Neural cell (in vitro differentiated cells): ENCODE measurements around the gene SH3BP5L. TPM values are rescaled to one million over a fixed set of nuclear protein-coding genes. Genes with fewer than 3 reads are reported as not detected.

Source experiments
- H2AFZ ChIP-seq: fragments of 200-600, 300-800 bp; sonication (generic), shearing (Covaris generic); 2 replicates; pipeline ENCODE4 v1.6.0; 2014; ENCODE audit warnings: low read depth, mild to moderate bottlenecking, antibody characterized with exemption, low read length, moderate library complexity
- H3F3A ChIP-seq: fragments of 200-600 bp; shearing (Covaris generic); 2 replicates; pipeline ENCODE4 v1.6.1; 2016; ENCODE audit warnings: mild to moderate bottlenecking, moderate library complexity, mixed read lengths, antibody characterized with exemption, low read length; ENCODE audit not compliant: insufficient read depth, poor library complexity, severe bottlenecking
- H3K27ac ChIP-seq: fragments of 200-600, 300-800 bp; sonication (generic), shearing (Covaris generic); 2 replicates; pipeline ENCODE4 v1.5.1; 2014; ENCODE audit warnings: mild to moderate bottlenecking, low read length, moderate library complexity
- H3K27me3 ChIP-seq: fragments of 300-800, 200-600 bp; sonication (generic), shearing (Covaris generic); 2 replicates; pipeline ENCODE4 v1.6.0; 2014; ENCODE audit warnings: mild to moderate bottlenecking, low read depth, low read length, moderate library complexity; ENCODE audit not compliant: insufficient read depth
- H3K36me3 ChIP-seq: fragments of 300-800, 200-600 bp; sonication (generic), shearing (Covaris generic); 2 replicates; pipeline ENCODE4 v1.5.1; 2014; ENCODE audit warnings: mild to moderate bottlenecking, antibody characterized with exemption, low read length, moderate library complexity; ENCODE audit not compliant: insufficient read depth
- H3K4me2 ChIP-seq: fragments of 300-800, 200-600 bp; sonication (generic), shearing (Covaris generic); 2 replicates; pipeline ENCODE4 v1.6.0; 2014; ENCODE audit warnings: mild to moderate bottlenecking, low read length
- H3K4me3 ChIP-seq: fragments of 300-800, 200-600 bp; sonication (generic), shearing (Covaris generic); 2 replicates; pipeline ENCODE4 v1.5.1; 2014; ENCODE audit warnings: mild to moderate bottlenecking, low read length, moderate library complexity
- H3K79me2 ChIP-seq: fragments of 200-600 bp; shearing (Covaris generic); replicated peaks from 2 replicates; pipeline ENCODE4 v1.6.0; 2014; ENCODE audit warnings: mild to moderate bottlenecking, low read length, moderate library complexity; ENCODE audit not compliant: insufficient read depth
- H3K9ac ChIP-seq: fragments of 300-800, 200-600 bp; sonication (generic), shearing (Covaris generic); 2 replicates; pipeline ENCODE4 v1.6.1; 2016; ENCODE audit warnings: mild to moderate bottlenecking, low read length, mixed read lengths
- H3K9me2 ChIP-seq: fragments of 200-600 bp; shearing (Covaris generic); 2 replicates; pipeline ENCODE4 v1.6.1; 2016; ENCODE audit warnings: mild to moderate bottlenecking, low read length, mixed read lengths; ENCODE audit not compliant: insufficient read depth
- H3K9me3 ChIP-seq: fragments of 200-600, 300-800 bp; sonication (generic), shearing (Covaris generic); 2 replicates; pipeline ENCODE4 v1.6.1; 2016; ENCODE audit warnings: mild to moderate bottlenecking, mixed run types, low read length, moderate library complexity, mixed read lengths
- H4K20me1 ChIP-seq: fragments of 200-600 bp; shearing (Covaris generic); 2 replicates; pipeline ENCODE4 v1.6.1; 2016; ENCODE audit warnings: mild to moderate bottlenecking, mixed run types; ENCODE audit not compliant: insufficient read depth
- CTCF ChIP-seq: fragments of 450-650 bp; IDR thresholded peaks from 2 replicates; pipeline ENCODE4 v1.5.1; 2014; ENCODE audit warnings: antibody characterized with exemption, mild to moderate bottlenecking, moderate library complexity; ENCODE audit not compliant: poor library complexity, severe bottlenecking
- EP300 ChIP-seq: fragments of 450-650 bp; conservative IDR thresholded peaks from 2 replicates; pipeline ENCODE4 v1.6.1; 2014; ENCODE audit warnings: antibody characterized with exemption, mild to moderate bottlenecking, moderate library complexity; ENCODE audit not compliant: poor library complexity, severe bottlenecking
- EZH2 ChIP-seq: fragments of 200-600, 300-800 bp; shearing (Covaris generic), sonication (generic); IDR thresholded peaks from 2 replicates; pipeline ENCODE4 v1.6.1; 2014; ENCODE audit warnings: antibody characterized with exemption, low read length, borderline replicate concordance, mild to moderate bottlenecking; ENCODE audit not compliant: insufficient read depth, poor library complexity, severe bottlenecking
- MXI1 ChIP-seq: fragments of 450-650 bp; conservative IDR thresholded peaks from 2 replicates; pipeline ENCODE4 v1.6.1; 2014; ENCODE audit warnings: antibody characterized with exemption, mild to moderate bottlenecking; ENCODE audit not compliant: poor library complexity, severe bottlenecking
- POLR2AphosphoS5 ChIP-seq: IDR thresholded peaks from 2 replicates; pipeline ENCODE4 v1.6.1; 2012
- RAD21 ChIP-seq: fragments of 450-650 bp; conservative IDR thresholded peaks from 2 replicates; pipeline ENCODE4 v1.6.1; 2014; ENCODE audit warnings: antibody characterized with exemption, mild to moderate bottlenecking, moderate library complexity
- REST ChIP-seq: IDR thresholded peaks from 2 replicates; pipeline ENCODE4 v1.6.1; 2012; ENCODE audit warnings: borderline replicate concordance
- SMC3 ChIP-seq: fragments of 450-650 bp; conservative IDR thresholded peaks from 2 replicates; pipeline ENCODE4 v1.6.1; 2014; ENCODE audit warnings: antibody characterized with exemption, mild to moderate bottlenecking, moderate library complexity; ENCODE audit not compliant: poor library complexity
- TAF1 ChIP-seq: IDR thresholded peaks from 2 replicates; pipeline ENCODE4 v1.6.1; 2012; ENCODE audit warnings: low read depth
- polyA plus RNA-seq: library from polyadenylated mRNA; depleted of rRNA; stranded (reverse); fragments of >200 nt; gene quantifications from 2 replicates; pipeline ENCODE4 v1.2.3, GENCODE V29; 2014

Gene SH3BP5L
- polyA plus RNA-seq, 1 donor from 2014 or later: 38.6 TPM

- no peaks in the 10 kb centered on the region for H4K20me1 ChIP-seq
- no peaks in the 10 kb centered on the region for H3K27me3 ChIP-seq
- no peak overlapping the region for H3K4me3 ChIP-seq
- H3K9ac ChIP-seq: no peak overlapping the region
- H3K36me3 ChIP-seq: no peaks in the 10 kb centered on the region
- H3K9me2 ChIP-seq: no peaks in the 10 kb centered on the region
- no peak overlapping the region for H2AFZ ChIP-seq
- no peak overlapping the region for H3K4me2 ChIP-seq
- H3F3A ChIP-seq: no peaks in the 10 kb centered on the region
- no peaks in the 10 kb centered on the region for H3K9me3 ChIP-seq
- H3K27ac ChIP-seq: no peak overlapping the region
- TF ChIP-seq MXI1: no peak
- TF ChIP-seq REST: no peak
- TF ChIP-seq SMC3: no peak
- TF ChIP-seq POLR2AphosphoS5: no peak
- TF ChIP-seq EP300: no peak
- no peak for TF ChIP-seq TAF1
- no peak for TF ChIP-seq EZH2
- TF ChIP-seq RAD21: no peak
- TF ChIP-seq CTCF: no peak
- H3K79me2 ChIP-seq: no peaks in the 10 kb centered on the region
These were observed 43.1 kb downstream of the SH3BP5L start for GRCh38 chr1:248782416-248783141.

- no peak overlapping the region for H3K4me2 ChIP-seq
- H3F3A ChIP-seq: no peaks in the 10 kb centered on the region
- no peaks in the 10 kb centered on the region for H3K27me3 ChIP-seq
- no peak overlapping the region for H3K27ac ChIP-seq
- no peaks in the 10 kb centered on the region for H3K9me2 ChIP-seq
- no peaks in the 10 kb centered on the region for H4K20me1 ChIP-seq
- no peak overlapping the region for H3K4me3 ChIP-seq
- peaks cover 5% of the 10 kb centered on the region for H3K9me3 ChIP-seq
- no peak overlapping the region for H2AFZ ChIP-seq
- no peak for TF ChIP-seq TAF1
- TF ChIP-seq MXI1: no peak
- TF ChIP-seq REST: no peak
- TF ChIP-seq RAD21: no peak
- TF ChIP-seq CTCF: no peak
- no peak for TF ChIP-seq POLR2AphosphoS5
- TF ChIP-seq EP300: no peak
- TF ChIP-seq SMC3: no peak
- no peak for TF ChIP-seq EZH2
- no peaks in the 10 kb centered on the region for H3K36me3 ChIP-seq
- H3K79me2 ChIP-seq: no peaks in the 10 kb centered on the region
- H3K9ac ChIP-seq: no peak overlapping the region
These were observed 46.4 kb downstream of the SH3BP5L start for GRCh38 chr1:248779350-248779749.
